GM12872 (cell line): Measurements from ENCODE around the gene ATP1A3.

Experiments
- CTCF ChIP-seq: IDR thresholded peaks from 3 replicates; pipeline ENCODE4 v1.5.1; 2011; ENCODE audit warnings: low read depth, mild to moderate bottlenecking, low read length, moderate library complexity; ENCODE audit not compliant: insufficient read depth

Gene ATP1A3

GRCh38 chr19:41930322-41930722 lies 63.7 kb downstream of the ATP1A3 start:
- TF ChIP-seq CTCF: no peak

- no peak for TF ChIP-seq CTCF
Measured at GRCh38 chr19:41929536-41930071, 64.4 kb downstream of the ATP1A3 start.

GRCh38 chr19:41928754-41929535 lies 65.1 kb downstream of the ATP1A3 start:
- 0 out of 3 replicates have a peak, but pooled peaks have one; percentile 23 for TF ChIP-seq CTCF

GRCh38 chr19:41928221-41928683 lies 65.8 kb downstream of the ATP1A3 start, which contains the start of gene ERFL:
TSS of gene ERFL (minus strand) at chr19:41928449. CDS start at chr19:41912919, 15,530 bp downstream.
- TF ChIP-seq CTCF: no peak

DNA sequence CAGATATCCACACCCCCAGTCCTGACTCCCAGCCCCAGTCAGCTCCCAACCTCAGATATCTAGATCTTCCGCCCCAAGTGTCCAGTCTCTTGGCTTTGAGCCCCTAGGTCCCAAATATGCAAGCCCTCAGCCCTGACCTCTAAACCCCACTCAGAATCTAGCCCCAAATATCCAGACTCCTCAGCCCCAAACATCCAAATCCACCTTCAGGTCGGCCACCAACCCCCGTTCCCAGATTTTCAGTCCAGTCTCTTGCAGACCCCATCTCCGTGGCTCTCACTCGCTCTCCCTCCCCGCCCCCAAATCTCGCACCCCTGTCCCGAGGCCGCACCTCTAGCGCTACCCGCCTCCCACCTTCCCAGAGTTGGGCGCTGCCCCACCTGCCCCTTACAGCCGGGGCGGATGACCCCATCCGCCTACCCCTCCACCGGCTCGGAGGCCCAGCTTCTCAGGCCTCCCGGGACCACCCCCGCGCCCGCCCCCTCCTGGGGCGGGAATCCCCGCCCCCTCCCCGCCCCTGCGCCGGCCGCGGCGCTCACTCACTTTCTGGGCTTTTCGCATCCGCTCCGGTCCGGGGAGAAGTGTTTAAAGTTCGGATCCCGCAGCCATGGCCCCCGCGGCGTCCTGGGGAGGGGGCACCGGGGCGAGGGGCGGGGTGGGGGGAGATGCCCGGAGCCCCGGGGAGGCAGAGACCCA lies 66.4 kb downstream of the ATP1A3 start:
- no peak for TF ChIP-seq CTCF

DNA sequence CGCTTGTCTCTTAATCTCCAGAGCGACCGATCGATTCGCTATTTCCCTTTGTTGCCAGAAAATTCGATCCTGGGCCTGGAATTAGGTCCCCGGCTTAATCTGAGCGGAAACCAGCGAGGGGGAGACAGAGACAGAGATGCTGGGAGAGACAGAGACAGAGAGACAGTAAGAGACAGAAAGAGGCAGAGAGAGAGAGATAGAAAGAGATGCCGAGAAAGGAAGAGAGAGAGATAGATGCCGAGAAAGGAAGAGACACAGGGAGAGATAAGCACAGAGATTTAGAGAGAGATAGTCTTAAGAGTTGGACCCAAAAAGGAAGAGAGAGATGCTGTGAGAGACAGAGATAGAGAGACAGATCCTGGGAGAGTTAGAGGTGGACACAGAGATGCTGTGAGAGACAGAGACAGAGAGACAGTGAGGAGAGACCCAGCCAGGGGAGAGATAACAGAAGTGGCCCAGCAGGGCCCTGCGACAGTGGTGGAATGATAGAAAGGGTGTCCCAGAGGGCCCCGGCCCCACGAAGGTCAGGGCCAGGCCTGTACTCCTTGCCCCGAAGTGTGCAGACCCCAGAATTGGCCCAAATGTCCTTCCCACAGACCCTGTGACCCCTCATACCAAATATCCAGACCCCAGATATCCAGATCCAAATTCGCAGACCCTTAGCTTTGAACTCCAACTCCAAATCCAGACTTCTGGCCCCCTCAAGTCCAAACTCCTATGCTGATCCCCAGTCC lies 67.1 kb downstream of the ATP1A3 start:
- no peak for TF ChIP-seq CTCF

- no peak for TF ChIP-seq CTCF
Measured at GRCh38 chr19:41926028-41926762, 67.8 kb downstream of the ATP1A3 start.
